Mammary epithelial cell (primary cell): ENCODE data around the gene CMKLR1.

Experiments
- CTCF ChIP-seq, 2 donors: IDR thresholded peaks in 1 of 2; conservative IDR thresholded peaks in 1 of 2; 2 replicates each; pipeline ENCODE4 v1.5.1; 2011 to 2012; ENCODE audit warnings: inconsistent platforms in 2 of 2, low read length in 2 of 2, mild to moderate bottlenecking in 2 of 2, control low read depth in 1 of 2, low read depth in 1 of 2; ENCODE audit not compliant: insufficient read depth in 1 of 2; ENCODE audit errors: extremely low read depth in 1 of 2
- EZH2 ChIP-seq: IDR thresholded peaks from 2 replicates; pipeline ENCODE4 v1.6.1; 2012; ENCODE audit warnings: low read length, inconsistent platforms, borderline replicate concordance

- TF ChIP-seq CTCF (conservative IDR thresholded peaks at IDR 0.05 in 1 of 2, IDR thresholded peaks at IDR 0.05 in 1 of 2; ENCODE audit: extremely low read depth in 1 of 2, insufficient read depth in 1 of 2, low read depth in 1 of 2, low read length in 2 of 2) = no peak
- TF ChIP-seq EZH2 = no peak
These were observed 2.2 kb upstream of the CMKLR1 start for GRCh38 chr12:108341356-108341755.
